ENCODE measurements around the gene CDHR5.

- no peak for TF ChIP-seq CTCF (conservative IDR thresholded peaks at IDR 0.05; ENCODE audit: low read depth, low read length)
- no peak for TF ChIP-seq RAD21 (IDR thresholded peaks at IDR 0.05; ENCODE audit: low read length)
- no peak for TF ChIP-seq CEBPB (IDR thresholded peaks at IDR 0.05; ENCODE audit: low read depth, low read length)
- TF ChIP-seq SMC3 (IDR thresholded peaks at IDR 0.05; ENCODE audit: low read depth, low read length), result no peak
Measured at GRCh38 chr11:665704-666281, 41.0 kb upstream of the CDHR5 start.

All from IMR-90 (cell line).